Kidney (tissue), 14 donors: ENCODE measurements around the gene SLAMF8. TPM values are rescaled to one million over a fixed set of nuclear protein-coding genes. Genes with fewer than 3 reads are reported as not detected.

Source experiments
- DNase-seq, 5 donors: peaks; one replicate each; pipeline ENCODE4 v3.0.0-alpha.2; 2013 to 2020
- FAIRE-seq: peaks from 2 replicates; lab custom pipeline; 2012; peaks lifted over from hg19 to GRCh38; lab: Jason Lieb, UNC
- H3K27ac ChIP-seq, 2 donors: one replicate each; pipeline ENCODE4 v1.7.0; 2013; ENCODE audit warnings: low read depth in 2 of 2, low read length in 2 of 2, inconsistent platforms in 1 of 2
- H3K27me3 ChIP-seq: one replicate; pipeline ENCODE4 v1.7.1; 2013; ENCODE audit warnings: low read length, inconsistent platforms; ENCODE audit not compliant: control insufficient read depth, insufficient read depth
- H3K36me3 ChIP-seq, 3 donors: one replicate each; pipeline versions ENCODE4 v1.7.0 to v1.7.1; 2013; ENCODE audit warnings: low read length in 3 of 3, control low read depth in 1 of 3, inconsistent platforms in 1 of 3; ENCODE audit not compliant: insufficient read depth in 3 of 3, control insufficient read depth in 2 of 3
- H3K4me1 ChIP-seq, 3 donors: one replicate each; pipeline versions ENCODE4 v1.7.0 to v1.7.1; 2013; ENCODE audit warnings: low read length in 3 of 3, inconsistent platforms in 1 of 3, low read depth in 1 of 3; ENCODE audit not compliant: control insufficient read depth in 2 of 3, insufficient read depth in 2 of 3
- H3K4me3 ChIP-seq, 3 donors: one replicate each; pipeline versions ENCODE4 v1.7.0 to v1.8.1; 2013; ENCODE audit warnings: low read length in 3 of 3, control low read depth in 1 of 3, inconsistent platforms in 1 of 3
- H3K9ac ChIP-seq, 3 donors: one replicate each; pipeline versions ENCODE4 v1.7.0 to v1.7.1; 2013; ENCODE audit warnings: low read length in 3 of 3, control low read depth in 1 of 3, inconsistent platforms in 1 of 3
- H3K9me3 ChIP-seq, 3 donors: one replicate each; pipeline versions ENCODE4 v1.7.0 to v1.7.1; 2013; ENCODE audit warnings: low read length in 3 of 3, control low read depth in 1 of 3, inconsistent platforms in 1 of 3; ENCODE audit not compliant: control insufficient read depth in 2 of 3, insufficient read depth in 1 of 3
- intact Hi-C: fragments of 100-400 bp; cut with DNase I; formaldehyde crosslinking; loops from one replicate; pipeline ENCODE4 v1.11.1; 2022
- polyA plus RNA-seq: library from polyadenylated mRNA; stranded (reverse); fragments of 350-450 nt; fragmentation: Illumina TruSeq; extraction: RNeasy Lipid Tissue Mini Kit (QIAGEN cat#74804); gene quantifications from one replicate; pipeline ENCODE4 v1.2.3, GENCODE V29; 2014; ENCODE audit warnings: low read depth, low replicate concordance; ENCODE audit not compliant: insufficient read depth
- total RNA-seq: library from RNA; stranded (reverse); fragmentation: NEBNext Ultra II Directional; extraction: Animal tissue kit (Norgen Biotek cat#: 25700); gene quantifications from one replicate; pipeline ENCODE4 v1.2.1, GENCODE V29; 2021
- TF ChIP-seq, protein P1 (sequence below): IDR thresholded peaks from 3 replicates; pipeline ENCODE4 v1.5.1; 2012; ENCODE audit warnings: mild to moderate bottlenecking, moderate library complexity, borderline replicate concordance; ENCODE audit not compliant: insufficient read depth; ENCODE audit errors: extremely low read depth
- donor health status: control.
- donor health status: control.
- donor health status: control.
- donor health status: control.
- donor health status: control.
- donor health status: DM: yes; HTN: yes; CAD: no.
- donor health status: Normal renal cell carcinoma (clear cell type).

Gene SLAMF8
- total and polyA plus RNA-seq, 2 donors from 2014 or later: 1.8 to 12.0 TPM

DNA sequence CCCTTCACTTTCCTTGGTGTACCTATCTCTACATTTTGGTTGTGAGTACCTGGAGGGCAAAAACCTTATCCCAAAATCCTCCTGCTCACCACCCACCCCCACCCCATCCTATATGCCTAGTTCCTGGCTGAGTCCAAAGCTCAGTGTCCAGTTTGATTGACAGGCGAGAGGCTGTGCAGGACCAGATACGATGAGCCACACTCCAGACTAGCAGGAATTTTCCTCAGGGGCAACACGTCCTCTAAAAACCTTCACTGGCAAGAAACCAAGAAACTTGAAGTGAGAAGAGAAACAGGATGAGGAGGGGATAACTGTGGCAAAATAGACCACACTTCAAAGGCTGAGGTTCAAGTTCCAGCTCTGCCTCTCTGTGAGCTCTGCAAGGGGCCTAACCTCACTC, 1.1 kb upstream of the SLAMF8 start:
- no peak overlapping the region for H3K4me3 ChIP-seq
- H3K27ac ChIP-seq: no peak overlapping the region
- TF ChIP-seq, protein P1, sequence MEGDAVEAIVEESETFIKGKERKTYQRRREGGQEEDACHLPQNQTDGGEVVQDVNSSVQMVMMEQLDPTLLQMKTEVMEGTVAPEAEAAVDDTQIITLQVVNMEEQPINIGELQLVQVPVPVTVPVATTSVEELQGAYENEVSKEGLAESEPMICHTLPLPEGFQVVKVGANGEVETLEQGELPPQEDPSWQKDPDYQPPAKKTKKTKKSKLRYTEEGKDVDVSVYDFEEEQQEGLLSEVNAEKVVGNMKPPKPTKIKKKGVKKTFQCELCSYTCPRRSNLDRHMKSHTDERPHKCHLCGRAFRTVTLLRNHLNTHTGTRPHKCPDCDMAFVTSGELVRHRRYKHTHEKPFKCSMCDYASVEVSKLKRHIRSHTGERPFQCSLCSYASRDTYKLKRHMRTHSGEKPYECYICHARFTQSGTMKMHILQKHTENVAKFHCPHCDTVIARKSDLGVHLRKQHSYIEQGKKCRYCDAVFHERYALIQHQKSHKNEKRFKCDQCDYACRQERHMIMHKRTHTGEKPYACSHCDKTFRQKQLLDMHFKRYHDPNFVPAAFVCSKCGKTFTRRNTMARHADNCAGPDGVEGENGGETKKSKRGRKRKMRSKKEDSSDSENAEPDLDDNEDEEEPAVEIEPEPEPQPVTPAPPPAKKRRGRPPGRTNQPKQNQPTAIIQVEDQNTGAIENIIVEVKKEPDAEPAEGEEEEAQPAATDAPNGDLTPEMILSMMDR: no peak
- DNase-seq (no peak), FAIRE-seq (no peak)
- no peaks in the 10 kb centered on the region for H3K36me3 ChIP-seq
- H3K27me3 ChIP-seq: no peaks in the 10 kb centered on the region
- H3K4me1 ChIP-seq: peaks cover 0 to 2% (median 0%) of the 10 kb centered on the region in 3 donors
- intact Hi-C loops: no loop called here
- H3K9ac ChIP-seq: no peak overlapping the region
- no peaks in the 10 kb centered on the region for H3K9me3 ChIP-seq

DNA sequence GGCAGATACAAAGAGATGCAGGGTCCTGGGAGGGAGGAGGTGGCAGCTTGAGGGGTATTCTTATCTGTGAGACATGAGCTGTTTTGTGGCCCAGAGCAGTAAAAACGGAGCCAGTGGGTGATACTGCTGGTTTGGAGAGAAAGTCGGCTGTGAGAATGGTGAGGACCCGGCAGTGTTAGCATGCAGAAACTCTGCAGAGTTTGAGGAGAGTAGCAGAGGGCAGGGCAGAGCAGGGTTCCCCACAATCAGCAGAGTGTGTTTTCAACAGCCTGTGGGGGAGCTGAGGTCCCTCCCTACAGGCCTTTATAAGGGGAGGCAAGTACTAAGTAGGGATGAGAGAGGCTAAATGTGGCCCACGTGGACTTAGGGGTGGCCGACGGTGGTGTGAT, 423 bp downstream of the SLAMF8 start:
- TF ChIP-seq, protein P1: no peak
- DNase-seq: no peak
- intact Hi-C loops: no loop called here
- Histone ChIP-seq H3K4me3 (no peak overlapping the region), H3K9me3 (no peaks in the 10 kb centered on the region), H3K9ac (no peak overlapping the region), H3K27me3 (no peaks in the 10 kb centered on the region), H3K27ac (no peak overlapping the region), H3K4me1 (peaks cover 0 to 2% (median 0%) of the 10 kb centered on the region in 3 donors), H3K36me3 (no peaks in the 10 kb centered on the region)
- FAIRE-seq: no peak

DNA sequence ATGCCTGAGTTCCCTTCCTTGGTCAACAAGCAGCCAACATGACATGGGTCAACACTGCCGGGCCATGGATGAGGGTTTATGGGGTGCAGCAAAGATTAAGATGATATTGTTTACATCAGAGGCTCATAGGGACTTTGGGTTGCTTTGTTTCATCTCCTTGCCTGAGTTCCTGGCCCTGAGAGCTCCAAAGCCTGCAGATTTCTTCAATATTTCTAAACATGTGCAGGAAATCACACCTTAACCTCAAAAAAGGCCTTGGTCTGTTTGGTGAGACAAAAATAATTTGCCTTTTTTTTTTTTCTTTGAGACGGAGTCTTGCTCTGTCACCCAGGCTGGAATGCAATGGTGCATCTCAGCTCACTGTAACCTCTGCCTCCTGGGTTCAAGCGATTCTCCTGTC, 876 bp downstream of the SLAMF8 start:
- Histone ChIP-seq H3K9me3 (no peaks in the 10 kb centered on the region), H3K9ac (no peak overlapping the region), H3K4me1 (peaks cover 0 to 2% (median 0%) of the 10 kb centered on the region in 3 donors), H3K36me3 (no peaks in the 10 kb centered on the region), H3K27ac (no peak overlapping the region), H3K27me3 (no peaks in the 10 kb centered on the region), H3K4me3 (no peak overlapping the region)
- FAIRE-seq: no peak
- DNase-seq: no peak
- intact Hi-C loops: no loop called here
- TF ChIP-seq, protein P1: no peak

DNA sequence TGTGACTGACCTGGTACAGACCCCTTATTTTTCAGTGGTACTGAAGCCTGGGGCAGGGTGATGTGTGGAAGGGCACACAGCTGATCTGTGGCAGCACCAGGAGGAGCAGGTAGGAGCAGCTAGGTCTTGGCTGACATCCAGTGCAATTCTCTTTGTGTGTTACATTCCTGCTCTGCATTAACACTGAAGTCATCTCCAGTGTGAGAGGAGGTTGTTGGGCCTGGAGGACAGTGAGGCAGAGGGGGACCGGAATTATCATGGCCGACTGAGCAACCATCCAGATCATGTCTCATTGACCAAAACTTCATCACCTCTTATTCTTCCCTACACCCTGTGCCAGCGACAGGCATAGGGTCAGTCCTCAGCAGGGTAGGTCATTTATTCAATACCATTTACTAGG, 1.5 kb downstream of the SLAMF8 start:
- H3K9ac ChIP-seq: no peak overlapping the region
- no peak for FAIRE-seq
- DNase-seq: no peak
- no peak overlapping the region for H3K4me3 ChIP-seq
- H3K27ac ChIP-seq: no peak overlapping the region
- TF ChIP-seq, protein P1: no peak
- H3K9me3 ChIP-seq: no peaks in the 10 kb centered on the region
- H3K36me3 ChIP-seq: no peaks in the 10 kb centered on the region
- intact Hi-C loops: no loop called here
- H3K4me1 ChIP-seq: peaks cover 0 to 2% (median 0%) of the 10 kb centered on the region in 3 donors
- no peaks in the 10 kb centered on the region for H3K27me3 ChIP-seq
